Measurements from ENCODE around the gene FASTKD2.

FASTKD2 gene

DNA sequence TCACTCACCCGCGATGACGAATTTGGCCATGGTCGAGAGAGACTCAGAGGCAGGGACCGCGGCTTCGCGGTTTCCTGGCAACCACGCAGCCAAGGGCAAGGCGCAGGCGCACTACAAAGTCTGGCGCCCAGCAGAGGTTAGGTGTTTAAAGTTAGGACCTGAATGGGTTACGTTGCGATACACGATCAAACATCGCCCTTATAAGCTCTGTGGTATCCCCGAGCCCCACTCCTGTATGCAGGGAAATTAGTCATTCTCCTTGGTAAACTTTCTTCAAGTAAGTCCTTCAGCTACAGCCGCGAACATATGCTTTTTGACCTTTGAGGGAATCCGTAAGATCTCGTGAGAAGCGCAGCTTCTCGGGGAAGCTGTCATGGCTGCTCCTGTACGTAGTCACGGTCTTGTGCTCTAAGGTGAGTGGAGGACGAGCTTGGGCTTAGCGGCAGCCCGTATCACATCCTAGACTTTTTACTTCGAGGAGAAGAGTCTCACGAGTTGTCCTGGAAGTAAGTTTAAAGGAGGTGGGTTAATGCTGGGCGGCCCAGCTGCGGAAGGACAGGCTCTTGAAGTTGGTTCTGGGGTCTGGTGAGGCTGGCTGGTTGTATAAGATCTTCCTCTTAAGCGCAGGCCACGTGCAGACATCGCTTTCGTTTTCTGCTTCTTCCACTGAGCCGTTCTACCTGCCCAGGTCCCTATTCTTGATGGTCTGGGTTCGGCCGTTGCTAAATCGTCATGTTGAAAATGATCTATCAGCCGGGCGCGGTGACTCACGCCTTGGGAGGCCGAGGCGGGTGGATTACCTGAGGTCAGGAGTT is at the start of gene FASTKD2, which contains the start of gene MDH1B:
Gene FASTKD2 (plus strand): TSS at position 365 of the 815 bp plus-strand sequence. CDS start 1,088 bp downstream, outside the sequence.
Gene MDH1B (minus strand): TSS at position 87 of the 815 bp plus-strand sequence. CDS start 57 bp downstream, at position 30.
- peak; percentile 93 for DNase-seq

GRCh38 chr2:206716623-206717022 is 48.8 kb upstream of the FASTKD2 start:
- DNase-seq, result no peak

GRCh38 chr2:206718296-206718695 is 47.1 kb upstream of the FASTKD2 start, which contains the start of gene DYTN:
Gene DYTN, minus strand, starts transcription at chr2:206718396. Its CDS starts 117 bp downstream, at chr2:206718279.
- no peak for DNase-seq

- no peak for DNase-seq
Observed at GRCh38 chr2:206721256-206721920, 44.0 kb upstream of the FASTKD2 start.

DNA sequence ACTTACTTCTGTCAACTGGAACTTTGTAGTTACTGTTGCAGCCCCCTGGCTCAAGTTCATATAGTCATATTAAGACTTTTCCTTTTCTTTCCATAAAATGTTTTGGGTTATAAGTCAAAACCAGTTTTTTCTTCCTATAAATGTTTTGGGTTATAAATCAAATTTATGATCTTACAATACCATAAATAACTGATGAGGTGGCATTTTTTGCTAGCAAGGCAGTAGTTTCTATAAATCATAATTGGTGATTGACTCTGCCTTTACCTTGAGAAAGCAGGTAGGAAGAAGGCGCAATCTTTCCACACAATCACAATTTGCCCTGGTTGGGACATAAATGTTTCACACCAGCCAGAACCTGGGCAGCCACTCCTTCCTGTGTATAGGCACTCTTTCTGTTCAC is 42.1 kb upstream of the FASTKD2 start:
- no peak for DNase-seq

- DNase-seq, result no peak
Observed at GRCh38 chr2:206727287-206727686, 38.1 kb upstream of the FASTKD2 start.

DNA sequence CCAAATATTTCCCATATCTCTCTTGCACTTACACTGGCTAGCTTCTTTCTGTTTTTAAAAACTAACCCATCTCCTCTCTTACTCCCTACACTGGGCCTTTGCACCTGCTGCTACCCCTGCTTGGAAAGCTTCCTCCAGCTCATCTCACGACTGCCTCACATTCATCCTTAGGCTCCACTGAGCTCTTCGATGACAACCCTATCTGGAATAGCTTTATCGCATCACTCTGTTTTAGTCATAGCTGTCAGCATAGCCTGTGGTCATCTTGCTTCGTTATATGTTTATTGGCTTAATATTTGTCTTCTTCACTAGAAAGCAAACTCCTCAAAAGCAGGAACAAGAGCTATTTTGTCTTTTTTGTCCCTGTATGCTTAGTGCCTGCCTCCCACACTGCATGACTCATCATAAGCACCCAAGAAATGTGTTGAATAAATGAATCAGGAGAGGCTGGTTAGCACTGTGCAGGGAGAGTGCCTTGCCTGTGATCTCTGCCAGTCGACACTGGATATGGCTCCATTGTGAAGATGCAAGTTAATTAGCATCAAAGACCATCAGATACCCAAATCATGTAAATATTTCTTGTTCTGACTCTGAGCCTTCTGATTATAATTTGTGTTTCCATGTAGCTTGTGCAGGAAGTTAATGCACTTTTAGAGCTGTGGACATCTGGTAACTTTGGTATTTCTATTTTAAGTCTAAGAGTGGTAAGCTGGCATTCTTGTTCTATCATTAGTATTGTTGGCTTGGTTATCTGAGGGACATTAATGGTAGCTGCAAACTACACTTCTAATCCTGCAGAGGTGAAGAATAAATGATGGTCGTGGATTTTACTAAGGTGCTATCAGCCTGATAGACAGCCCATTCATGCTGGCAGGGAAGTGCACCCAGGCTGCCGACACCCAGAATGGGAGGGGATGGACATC is 36.9 kb upstream of the FASTKD2 start:
- DNase-seq, result no peak

- no peak for DNase-seq
Observed at GRCh38 chr2:206733341-206733740, 32.1 kb upstream of the FASTKD2 start.

DNA sequence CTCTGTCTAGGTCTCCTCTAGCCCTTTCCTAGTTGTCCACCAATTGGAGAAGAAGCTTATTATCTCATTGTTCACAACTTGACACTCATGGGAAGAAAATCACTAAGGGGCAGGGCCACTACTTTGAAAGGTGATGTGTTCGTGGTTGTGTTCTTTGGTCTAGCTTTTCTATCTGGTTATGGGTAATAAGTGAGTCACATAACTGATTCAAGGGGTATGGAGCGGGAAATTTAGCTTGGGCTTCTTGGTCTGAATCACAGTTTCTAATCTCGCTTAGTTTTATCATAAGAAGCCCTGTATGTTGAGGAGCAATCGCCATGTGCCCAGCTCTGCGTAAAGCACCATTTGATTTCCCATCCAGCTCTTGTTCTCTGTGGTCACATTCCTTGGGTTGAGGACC is 28.5 kb upstream of the FASTKD2 start:
- no peak for DNase-seq

DNA sequence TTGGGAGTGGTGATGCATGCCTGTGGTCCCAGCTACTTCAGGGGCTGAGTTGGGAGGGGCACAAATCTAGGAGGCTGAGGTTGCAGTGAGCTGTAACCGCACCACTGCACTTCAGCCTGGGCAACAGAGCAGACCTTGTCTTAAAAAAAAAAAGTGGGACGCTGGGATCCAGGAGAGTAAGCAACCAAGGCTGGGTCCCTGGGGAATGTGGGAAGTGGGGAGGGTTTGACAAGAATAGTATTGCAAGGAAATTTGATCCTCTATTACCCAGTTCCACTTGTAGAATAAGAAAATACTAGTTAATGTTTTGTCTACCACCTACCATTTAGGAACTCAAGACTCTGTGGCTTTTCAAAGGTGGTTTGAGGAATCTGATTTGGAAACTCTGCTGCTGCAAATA is 26.1 kb upstream of the FASTKD2 start:
- no peak for DNase-seq

GRCh38 chr2:206740800-206741199 is 24.6 kb upstream of the FASTKD2 start:
- DNase-seq, result no peak

DNA sequence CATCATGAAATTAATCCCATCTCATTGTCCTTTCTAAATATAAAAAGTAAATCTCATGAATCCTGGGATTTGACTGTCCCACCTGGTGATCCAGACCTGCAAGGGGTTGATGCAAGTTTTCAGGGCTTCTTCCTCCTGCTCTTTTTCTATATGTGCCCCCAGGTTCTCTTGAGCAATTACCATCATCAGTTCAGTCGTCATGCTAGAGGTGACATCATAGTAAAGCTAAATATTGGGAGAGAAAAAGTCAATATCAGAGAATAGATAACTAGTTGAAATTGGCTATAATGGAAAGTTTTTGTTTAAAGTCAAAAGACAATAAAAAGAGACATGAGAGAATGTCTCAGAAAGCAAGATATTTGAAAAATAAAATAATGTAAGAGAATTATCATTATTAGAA is 8.6 kb upstream of the FASTKD2 start:
- DNase-seq, result no peak

- DNase-seq, result no peak
Observed at GRCh38 chr2:206764673-206765241, 649 bp upstream of the FASTKD2 start.

GRCh38 chr2:206766057-206766930 is 888 bp downstream of the FASTKD2 start:
- DNase-seq, result no peak

DNA sequence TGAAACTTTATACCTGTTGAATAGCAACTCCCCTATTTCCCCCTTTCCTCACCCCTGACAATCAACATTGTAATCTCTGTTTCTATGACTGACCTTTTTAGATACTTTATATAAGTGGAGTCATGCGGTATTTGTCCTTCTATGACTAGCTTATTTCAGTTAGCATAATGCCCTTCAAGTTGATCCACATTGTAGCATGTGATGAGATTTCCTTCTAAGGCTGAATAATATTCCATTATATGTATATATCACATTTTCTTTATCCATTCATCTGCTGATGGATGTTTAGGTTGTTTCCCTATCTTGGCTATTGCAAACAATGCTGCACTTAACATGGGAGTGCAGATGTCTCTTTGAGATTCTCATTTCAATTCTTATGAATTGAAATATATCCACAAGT is 9.5 kb downstream of the FASTKD2 start:
- DNase-seq, result no peak

DNA sequence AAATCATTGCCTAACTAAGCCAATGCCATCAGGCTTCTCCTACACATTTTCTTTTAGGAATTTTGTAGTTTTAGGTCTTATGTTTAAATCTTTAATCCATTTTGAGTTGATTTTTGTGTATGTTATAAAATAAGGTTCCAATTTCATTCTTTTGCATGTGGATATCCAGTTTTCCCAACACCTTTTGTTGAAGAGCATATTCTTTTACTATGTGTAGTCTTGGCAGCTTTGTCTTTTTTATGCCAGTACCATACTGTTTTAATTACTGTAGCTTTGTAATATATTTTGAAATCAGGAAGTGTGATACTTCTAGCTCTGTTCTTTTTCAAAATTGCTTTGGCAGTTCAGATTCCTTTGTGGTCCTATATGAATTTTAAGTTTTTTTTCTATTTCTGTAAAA is 11.0 kb downstream of the FASTKD2 start:
- DNase-seq, result no peak

GRCh38 chr2:206780671-206781070 is 15.3 kb downstream of the FASTKD2 start:
- no peak for DNase-seq

DNA sequence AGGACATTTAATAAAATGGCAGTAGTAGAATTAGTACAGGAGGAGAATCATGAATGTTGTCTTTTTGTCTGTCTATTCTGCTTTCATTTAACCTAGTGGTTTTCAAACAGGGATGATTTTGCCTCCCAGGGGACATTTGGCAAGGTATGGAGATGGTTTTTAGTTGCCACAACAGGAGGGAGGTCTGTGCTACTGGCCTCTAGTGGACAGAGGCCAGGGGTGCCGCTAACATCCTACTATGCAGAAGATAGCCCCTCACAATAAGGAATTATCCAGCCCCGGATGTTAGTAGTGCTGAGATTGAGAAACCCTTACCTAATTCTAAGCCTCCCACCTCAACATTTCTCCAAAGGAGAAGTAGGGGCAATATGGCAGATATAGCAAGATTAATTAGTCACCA is 18.3 kb downstream of the FASTKD2 start:
- DNase-seq, result peak; percentile 17

- DNase-seq, result no peak
Observed at GRCh38 chr2:206784559-206785353, 19.4 kb downstream of the FASTKD2 start.

GRCh38 chr2:206790311-206790935 is 25.0 kb downstream of the FASTKD2 start:
- DNase-seq, result peak; percentile 43

All from fibroblast of skin of right quadriceps (primary cell).